HepG2 (cell line): ENCODE results near the gene SYNDIG1. TPM values are rescaled to one million over a fixed set of nuclear protein-coding genes. Genes with fewer than 3 reads are reported as not detected.

Source experiments
- ATAC-seq: fragments of 200-7000 bp; cut with Tn5 transposase; 3 replicates; pipeline ENCODE4 v1.9.1; 2020; ENCODE audit warnings: mild to moderate bottlenecking, moderate library complexity
- BruUV-seq: library from RNA; stranded (reverse); fragments of 400-500 nt; replicated peaks from 2 replicates; lab custom pipeline; 2021; lab: Mats Ljungman, UMichigan
- CTCF ChIA-PET: fragments of 300-600 bp; formaldehyde crosslinking; extraction: SDS; loops from one replicate; lab custom pipeline; 2021; ENCODE audit warnings: low total read pairs, inconsistent platforms, low intra/inter-chr PET ratio; lab: Yijun Ruan, JAX
- POLR2A ChIA-PET: fragments of 350-600 bp; sonication (Branson Sonifier 250); formaldehyde crosslinking; loops from one replicate; lab custom pipeline; 2020; ENCODE audit warnings: antibody characterized with exemption, inconsistent platforms; lab: Yijun Ruan, JAX
- DNase-seq: peaks from one replicate; pipeline ENCODE4 v3.0.0-alpha.2; 2015; ENCODE audit warnings: low spot score
- FAIRE-seq: peaks from 3 replicates; lab custom pipeline; 2011; peaks lifted over from hg19 to GRCh38; lab: Jason Lieb, UNC
- H2AFZ ChIP-seq: one replicate; pipeline ENCODE4 v1.6.1; 2011; ENCODE audit warnings: low read length, inconsistent platforms
- H3K27ac ChIP-seq: fragments of 300-600 bp; 3 replicates; pipeline ENCODE4 v1.8.0; 2011; ENCODE audit warnings: mixed run types, mild to moderate bottlenecking, mixed read lengths, low read length, inconsistent platforms; ENCODE audit not compliant: insufficient read depth; ENCODE audit errors: extremely low read length
- H3K27me3 ChIP-seq, 2 experiments: fragments of 200-600 bp in 1 of 2; 2 replicates in 1 of 2; 3 replicates in 1 of 2; pipeline versions ENCODE4 v1.6.0 to v1.8.0; 2011; ENCODE audit warnings: low read length in 2 of 2, mild to moderate bottlenecking in 2 of 2, moderate library complexity in 2 of 2, inconsistent platforms in 1 of 2; ENCODE audit not compliant: insufficient read depth in 2 of 2, control insufficient read depth in 1 of 2
- H3K36me3 ChIP-seq, 2 experiments: fragments of 200-600 bp in 1 of 2; replicated peaks in 1 of 2; 2 replicates in 1 of 2; 3 replicates in 1 of 2; pipeline versions ENCODE4 v1.5.1 to v1.8.0; 2011; ENCODE audit warnings: low read length in 2 of 2, inconsistent platforms in 1 of 2; ENCODE audit not compliant: insufficient read depth in 2 of 2, control insufficient read depth in 1 of 2
- H3K4me1 ChIP-seq: 2 replicates; pipeline ENCODE4 v1.5.1; 2012; ENCODE audit warnings: low read length, inconsistent platforms; ENCODE audit not compliant: insufficient read depth
- H3K4me2 ChIP-seq: 2 replicates; pipeline ENCODE4 v1.6.0; 2011; ENCODE audit warnings: low read depth, low read length, inconsistent platforms
- H3K4me3 ChIP-seq, 3 experiments: fragments of 200-600 bp in 1 of 3; sonication (generic), shearing (Covaris generic) in 1 of 3; replicated peaks in 1 of 3; 2 replicates each; pipeline ENCODE4 v1.5.1; 2011 to 2016; ENCODE audit warnings: low read length in 3 of 3, inconsistent platforms in 2 of 3, low read depth in 2 of 3, mild to moderate bottlenecking in 2 of 3, control low read depth in 1 of 3, mixed read lengths in 1 of 3; ENCODE audit not compliant: insufficient read depth in 1 of 3
- H3K79me2 ChIP-seq: one replicate; pipeline ENCODE4 v1.6.1; 2011; ENCODE audit warnings: low read length, inconsistent platforms; ENCODE audit not compliant: insufficient read depth
- H3K9ac ChIP-seq: 2 replicates; pipeline ENCODE4 v1.6.0; 2011; ENCODE audit warnings: mild to moderate bottlenecking, low read depth, low read length, inconsistent platforms; ENCODE audit not compliant: insufficient read depth
- H3K9me3 ChIP-seq: 2 replicates; pipeline ENCODE4 v1.5.1; 2012; ENCODE audit warnings: mild to moderate bottlenecking, low read length
- H4K20me1 ChIP-seq: 2 replicates; pipeline ENCODE4 v1.6.0; 2011; ENCODE audit warnings: inconsistent platforms, mild to moderate bottlenecking, low read length, moderate library complexity; ENCODE audit not compliant: insufficient read depth
- FOXK2 ChIP-seq: fragments of 450-650 bp; IDR thresholded peaks from 2 replicates; pipeline ENCODE4 v1.6.1; 2016
- GATA4 ChIP-seq: sonication (generic); IDR thresholded peaks from 2 replicates; pipeline ENCODE4 v1.6.1; 2016; ENCODE audit warnings: antibody characterized with exemption, low read depth, borderline replicate concordance
- IRF1 ChIP-seq: sonication (generic); formaldehyde crosslinking; IDR thresholded peaks from 2 replicates; pipeline ENCODE4 v1.4.0; 2020; ENCODE audit warnings: low read depth, mild to moderate bottlenecking, missing genetic modification reagents
- LBX2 ChIP-seq: sonication (generic); formaldehyde crosslinking; IDR thresholded peaks from 2 replicates; pipeline ENCODE4 v1.5.0; 2020; ENCODE audit warnings: missing genetic modification reagents, mild to moderate bottlenecking, borderline replicate concordance
- NFYB ChIP-seq: sonication (generic); formaldehyde crosslinking; IDR thresholded peaks from 2 replicates; pipeline ENCODE4 v1.4.0; 2020; ENCODE audit warnings: missing genetic modification reagents
- NFYC ChIP-seq: IDR thresholded peaks from 2 replicates; pipeline ENCODE4 v1.6.1; 2016; ENCODE audit warnings: missing genetic modification reagents, missing compliant biosample characterization
- SALL1 ChIP-seq: sonication (generic); formaldehyde crosslinking; IDR thresholded peaks from 2 replicates; pipeline ENCODE4 v1.8.0; 2022; ENCODE audit warnings: mild to moderate bottlenecking, missing genetic modification reagents
- SMAD9 ChIP-seq: sonication (generic); formaldehyde crosslinking; IDR thresholded peaks from 2 replicates; pipeline ENCODE4 v1.5.1; 2020; ENCODE audit warnings: mild to moderate bottlenecking, missing genetic modification reagents
- SOX6 ChIP-seq, 2 experiments: fragments of 450-650 bp in 1 of 2; sonication (generic) in 1 of 2; formaldehyde crosslinking in 1 of 2; IDR thresholded peaks; 2 replicates each; pipeline versions ENCODE4 v1.4.0 to v1.6.1; 2017 to 2020; ENCODE audit warnings: antibody characterized with exemption in 1 of 2, mild to moderate bottlenecking in 1 of 2, missing genetic modification reagents in 1 of 2
- WGBS: methylation state at CpG from one replicate; pipeline ENCODE4 v1.1.6; 2017; ENCODE audit warnings: low lambda C conversion rate; 5-methylcytosine and 5-hydroxymethylcytosine counted together
- in situ Hi-C: cut with HindIII; loops from 2 replicates; pipeline ENCODE4 v1.10.0; 2017; ENCODE audit warnings: low pct_unique_long_range_greater_than_20kb; ENCODE audit not compliant: extremely low pct_ligation_motif_present
- intact Hi-C: fragments of 100-400 bp; cut with micrococcal nuclease; formaldehyde crosslinking; loops from one replicate; pipeline ENCODE4 v1.10.0; 2022; ENCODE audit not compliant: unreplicated experiment
- polyA plus RNA-seq, 8 experiments: library from polyadenylated mRNA; depleted of rRNA in 3 of 8; stranded (reverse) in 7 of 8; unstranded in 1 of 8; fragments of >200 nt; fragmentation: Illumina TruSeq in 4 of 8; extraction: Trizol in 4 of 8; gene quantifications; 2 replicates each; pipeline versions ENCODE4 v1.2.1 to v1.2.3, GENCODE V29; 2011 to 2016; ENCODE audit warnings: low read depth in 4 of 8, missing spikeins in 1 of 8, mixed read lengths in 1 of 8; ENCODE audit not compliant: insufficient read depth in 1 of 8
- total RNA-seq, 5 experiments: library from RNA; depleted of rRNA; stranded (reverse); fragments of >200 nt; fragmentation: Illumina TruSeq; extraction: Trizol; gene quantifications; 2 replicates each; pipeline ENCODE4 v1.2.3, GENCODE V29; 2016; ENCODE audit warnings: low read depth in 1 of 5

The SYNDIG1 gene
- total and polyA plus RNA-seq, 2 of the 13 experiments (the other 11 are each of a cell fraction or from before 2014, with no cell fraction given), result not detected

- Histone ChIP-seq H3K9me3 (no peaks in the 10 kb centered on the region), H2AFZ (no peak overlapping the region), H3K79me2 (no peaks in the 10 kb centered on the region), H3K4me3 (no peak overlapping the region), H3K36me3 (no peaks in the 10 kb centered on the region), H3K9ac (no peak overlapping the region), H3K27me3 (peaks cover 14 to 28% of the 10 kb centered on the region in 2 experiments), H3K27ac (no peak overlapping the region), H3K4me1 (no peaks in the 10 kb centered on the region), H4K20me1 (no peaks in the 10 kb centered on the region), H3K4me2 (no peak overlapping the region)
- DNase-seq (no peak), ATAC-seq (peak; percentile 33), FAIRE-seq (no peak)
- WGBS, result 25% methylated on average over 10 of the region's 13 CpGs
- BruUV-seq, result no TSS peak
- intact Hi-C loops, result no loop called here
- in situ Hi-C loops, result no loop called here
- ChIA-PET POLR2A (no interaction called here), CTCF (no interaction called here)
- TF ChIP-seq NFYC (CRISPR knock-in tag) (no peak), SALL1 (CRISPR knock-in tag) (no peak), LBX2 (CRISPR knock-in tag) (no peak), FOXK2 (no peak), SMAD9 (CRISPR knock-in tag) (no peak), GATA4 (no peak), SOX6 (IDR thresholded peaks at IDR 0.05) (no peak), SOX6 (CRISPR knock-in tag; IDR thresholded peaks at IDR 0.05) (no peak), IRF1 (no peak), NFYB (CRISPR knock-in tag) (no peak)
These were observed 147.6 kb downstream of the SYNDIG1 start for GRCh38 chr20:24617080-24617432.
